B cell (primary cell): ENCODE results near the gene SAMD5. TPM values are rescaled to one million over a fixed set of nuclear protein-coding genes. Genes with fewer than 3 reads are reported as not detected.

Experiments
- ATAC-seq: fragments of 200-7000 bp; cut with Tn5 transposase; one replicate; pipeline ENCODE4 v1.10.0; 2021; ENCODE audit warnings: low read depth, mild to moderate bottlenecking, moderate number of reproducible peaks, moderate library complexity
- CTCF ChIA-PET: fragments of 350-600 bp; sonication (Branson Sonifier 250); formaldehyde crosslinking; loops from one replicate; lab custom pipeline; 2021; ENCODE audit warnings: antibody characterized with exemption, inconsistent platforms; lab: Charles Lee
- POLR2A ChIA-PET: fragments of 350-600 bp; sonication (Branson Sonifier 250); formaldehyde crosslinking; loops from one replicate; lab custom pipeline; 2021; ENCODE audit warnings: antibody characterized with exemption; lab: Charles Lee
- DNase-seq: peaks from one replicate; pipeline ENCODE4 v3.0.0; 2013
- H2AFZ ChIP-seq: 2 replicates; pipeline ENCODE4 v1.6.1; 2012; ENCODE audit warnings: mild to moderate bottlenecking, low read depth, low read length; ENCODE audit not compliant: insufficient read depth, poor library complexity, severe bottlenecking
- H3K27ac ChIP-seq, 2 donors: 1 replicate in 1 of 2; 2 replicates in 1 of 2; pipeline ENCODE4 v1.5.1; 2012 to 2013; ENCODE audit warnings: low read length in 2 of 2, mild to moderate bottlenecking in 2 of 2, moderate library complexity in 1 of 2
- H3K27me3 ChIP-seq, 4 experiments: fragments of 200-600 bp in 1 of 4; sonication (generic) in 1 of 4; replicated peaks in 1 of 4; 1 replicate in 2 of 4; 2 replicates in 2 of 4; pipeline versions ENCODE4 v1.6.1 to v1.7.0; 2013 to 2016; ENCODE audit warnings: low read length in 3 of 4, mild to moderate bottlenecking in 2 of 4, mixed read lengths in 1 of 4, moderate library complexity in 1 of 4; ENCODE audit not compliant: insufficient read depth in 4 of 4, control insufficient read depth in 3 of 4; ENCODE audit errors: control extremely low read depth in 1 of 4
- H3K36me3 ChIP-seq, 2 experiments: replicated peaks in 1 of 2; 1 replicate in 1 of 2; 2 replicates in 1 of 2; pipeline versions ENCODE4 v1.6.1 to v1.7.1; 2013; ENCODE audit warnings: low read length in 1 of 2; ENCODE audit not compliant: insufficient read depth in 2 of 2, control insufficient read depth in 1 of 2; ENCODE audit errors: control extremely low read depth in 1 of 2, extremely low read depth in 1 of 2
- H3K4me1 ChIP-seq, 2 donors: fragments of 200-600 bp in 1 of 2; sonication (generic) in 1 of 2; 1 replicate in 1 of 2; 2 replicates in 1 of 2; pipeline versions ENCODE4 v1.5.1 to v1.6.1; 2013 to 2017; ENCODE audit warnings: low read length in 2 of 2; ENCODE audit not compliant: control insufficient read depth in 2 of 2, insufficient read depth in 2 of 2
- H3K4me2 ChIP-seq: replicated peaks from 2 replicates; pipeline ENCODE3; 2012; ENCODE audit warnings: mild to moderate bottlenecking, low read depth, low read length; ENCODE audit not compliant: poor library complexity, severe bottlenecking
- H3K4me3 ChIP-seq, 5 experiments: fragments of 200-600 bp in 1 of 5; sonication (generic) in 1 of 5; 1 replicate in 3 of 5; 2 replicates in 2 of 5; pipeline versions ENCODE4 v1.5.1 to v1.7.0; 2011 to 2016; ENCODE audit warnings: low read length in 4 of 5, mild to moderate bottlenecking in 4 of 5, low read depth in 2 of 5, control low read depth in 1 of 5, moderate library complexity in 1 of 5; ENCODE audit not compliant: insufficient read depth in 1 of 5; ENCODE audit errors: control extremely low read depth in 1 of 5, extremely low read depth in 1 of 5
- H3K79me2 ChIP-seq: fragments of 200-600 bp; sonication (generic); one replicate; pipeline ENCODE4 v1.6.0; 2016; ENCODE audit warnings: low read length; ENCODE audit not compliant: control insufficient read depth, insufficient read depth
- H3K9ac ChIP-seq: fragments of 200-600 bp; sonication (generic); 2 replicates; pipeline ENCODE4 v1.6.1; 2017; ENCODE audit warnings: mild to moderate bottlenecking, low read length, moderate library complexity
- H3K9me3 ChIP-seq, 3 donors: one replicate each; pipeline versions ENCODE4 v1.6.1 to v1.7.1; 2013; ENCODE audit warnings: low read length in 2 of 3; ENCODE audit not compliant: control insufficient read depth in 2 of 3, insufficient read depth in 1 of 3; ENCODE audit errors: control extremely low read depth in 1 of 3
- H4K20me1 ChIP-seq: 2 replicates; pipeline ENCODE4 v1.6.0; 2012; ENCODE audit warnings: mild to moderate bottlenecking, low read length; ENCODE audit not compliant: insufficient read depth, control insufficient read depth, poor library complexity, severe bottlenecking
- H3K27ac Mint-ChIP-seq: one replicate; pipeline ENCODE4 v1.8.0; 2021; ENCODE audit warnings: mixed read lengths
- H3K27me3 Mint-ChIP-seq: one replicate; pipeline ENCODE4 v1.8.0; 2021; ENCODE audit warnings: mixed read lengths
- H3K4me1 Mint-ChIP-seq: one replicate; pipeline ENCODE4 v1.8.0; 2021; ENCODE audit warnings: mixed read lengths
- H3K4me3 Mint-ChIP-seq: one replicate; pipeline ENCODE4 v1.8.0; 2021; ENCODE audit warnings: mixed read lengths
- H3K9me3 Mint-ChIP-seq: one replicate; pipeline ENCODE4 v1.8.0; 2022; ENCODE audit warnings: mixed read lengths; ENCODE audit not compliant: insufficient read depth
- CTCF ChIP-seq: fragments of 200-600 bp; IDR thresholded peaks from one replicate; pipeline ENCODE4 v1.8.0; 2022; ENCODE audit warnings: antibody characterized with exemption, mild to moderate bottlenecking
- EZH2 ChIP-seq: IDR thresholded peaks from 2 replicates; pipeline ENCODE4 v1.6.1; 2012; ENCODE audit warnings: borderline replicate concordance, low read depth, mild to moderate bottlenecking, moderate library complexity, low read length; ENCODE audit not compliant: insufficient read depth, poor library complexity, severe bottlenecking
- WGBS: methylation state at CpG from one replicate; pipeline ENCODE4 v1.1.5; 2013; ENCODE audit warnings: missing lambda C conversion rate; ENCODE audit not compliant: insufficient coverage; 5-methylcytosine and 5-hydroxymethylcytosine counted together
- intact Hi-C: fragments of 100-400 bp; cut with micrococcal nuclease; formaldehyde crosslinking; loops from one replicate; pipeline ENCODE4 v1.10.0; 2022
- polyA plus RNA-seq: library from polyadenylated mRNA; depleted of rRNA; stranded (reverse); fragments of >200 nt; gene quantifications from 2 replicates; pipeline ENCODE4 v1.2.3, GENCODE V29; 2012
- total RNA-seq, 2 donors: library from RNA; stranded (reverse); fragments of 120-200 nt in 1 of 2; gene quantifications; 1 replicate in 1 of 2; 2 replicates in 1 of 2; pipeline versions ENCODE4 v1.2.3 to v1.2.4, GENCODE V29; 2013 to 2022

Gene SAMD5
- total and polyA plus RNA-seq, 2 donors (not counting 1 experiment from before 2014, with no cell fraction given): not detected

GRCh38 chr6:147553099-147553498, 44.6 kb downstream of the SAMD5 start:
- Histone ChIP-seq H3K9me3 (no peaks in the 10 kb centered on the region), H3K79me2 (no peaks in the 10 kb centered on the region), H3K4me2 (no peak overlapping the region), H3K4me1 (no peaks in the 10 kb centered on the region), H3K4me3 (no peak overlapping the region), H4K20me1 (no peaks in the 10 kb centered on the region), H3K36me3 (no peaks in the 10 kb centered on the region), H3K27me3 (no peaks in the 10 kb centered on the region), H3K9ac (no peak overlapping the region), H3K27ac (no peak overlapping the region), H2AFZ (no peak overlapping the region)
- no peak for ATAC-seq
- DNase-seq: no peak
- WGBS: 100% methylated on average over 1 of the region's 1 CpG
- no peaks in the 10 kb centered on the region for H3K9me3 Mint-ChIP-seq
- ChIA-PET POLR2A (no interaction called here), CTCF (no interaction called here)
- no peaks in the 10 kb centered on the region for H3K27me3 Mint-ChIP-seq
- H3K27ac Mint-ChIP-seq: no peak overlapping the region
- TF ChIP-seq CTCF: no peak
- TF ChIP-seq EZH2: no peak
- intact Hi-C loops: no loop called here
- no peaks in the 10 kb centered on the region for H3K4me1 Mint-ChIP-seq
- H3K4me3 Mint-ChIP-seq: no peak overlapping the region

GRCh38 chr6:147554281-147554680, 45.8 kb downstream of the SAMD5 start:
- Histone ChIP-seq H3K27me3 (no peaks in the 10 kb centered on the region), H3K4me3 (no peak overlapping the region), H3K36me3 (no peaks in the 10 kb centered on the region), H3K4me1 (no peaks in the 10 kb centered on the region), H3K9me3 (no peaks in the 10 kb centered on the region), H4K20me1 (no peaks in the 10 kb centered on the region), H3K79me2 (no peaks in the 10 kb centered on the region), H3K9ac (no peak overlapping the region), H3K4me2 (no peak overlapping the region), H3K27ac (no peak overlapping the region), H2AFZ (no peak overlapping the region)
- intact Hi-C loops: no loop called here
- no peak overlapping the region for H3K4me3 Mint-ChIP-seq
- H3K27me3 Mint-ChIP-seq: no peaks in the 10 kb centered on the region
- H3K27ac Mint-ChIP-seq: no peak overlapping the region
- no peaks in the 10 kb centered on the region for H3K9me3 Mint-ChIP-seq
- H3K4me1 Mint-ChIP-seq: no peaks in the 10 kb centered on the region
- DNase-seq: no peak
- TF ChIP-seq CTCF (no peak), EZH2 (no peak)
- 93% methylated on average over 4 of the region's 4 CpGs for WGBS
- ChIA-PET CTCF (no interaction called here), POLR2A (interaction anchor here (0.6 kb wide), 1 partner anchor 1121 kb away, joined by 3 read pairs; no protein-coding TSS in a partner anchor)
- no peak for ATAC-seq
